Lower lobe of right lung (tissue), 2 donors: Measurements from ENCODE around the gene ADAMTS12. TPM values are rescaled to one million over a fixed set of nuclear protein-coding genes. Genes with fewer than 3 reads are reported as not detected.

Source experiments
- ATAC-seq, 2 donors: fragments of 200-7000 bp; cut with Tn5 transposase; one replicate each; pipeline ENCODE4 v1.9.1; 2020 to 2022; ENCODE audit warnings: mild to moderate bottlenecking in 2 of 2, moderate library complexity in 2 of 2
- DNase-seq: peaks from one replicate; pipeline ENCODE4 v3.0.0-alpha.2; 2020
- H3K27ac ChIP-seq: fragments of 200-600 bp; one replicate; pipeline ENCODE4 v1.8.0; 2022
- H3K27me3 ChIP-seq: fragments of 200-600 bp; one replicate; pipeline ENCODE4 v1.8.0; 2022; ENCODE audit warnings: low read depth
- H3K36me3 ChIP-seq: fragments of 200-600 bp; one replicate; pipeline ENCODE4 v1.8.0; 2022; ENCODE audit warnings: mild to moderate bottlenecking
- H3K4me1 ChIP-seq: fragments of 200-600 bp; one replicate; pipeline ENCODE4 v1.8.0; 2022
- H3K4me3 ChIP-seq: fragments of 200-600 bp; one replicate; pipeline ENCODE4 v1.8.0; 2022; ENCODE audit warnings: mild to moderate bottlenecking
- H3K9me3 ChIP-seq: fragments of 200-600 bp; one replicate; pipeline ENCODE4 v1.8.0; 2022
- CTCF ChIP-seq: fragments of 200-600 bp; IDR thresholded peaks from one replicate; pipeline ENCODE4 v1.8.0; 2022; ENCODE audit warnings: antibody characterized with exemption, mild to moderate bottlenecking
- intact Hi-C: fragments of 100-400 bp; cut with DNase I; formaldehyde crosslinking; loops from one replicate; pipeline ENCODE4 v1.11.0; 2022
- total RNA-seq: library from RNA; stranded (reverse); fragmentation: NEBNext Ultra II Directional; extraction: Animal tissue kit (Norgen Biotek cat#: 25700); gene quantifications from one replicate; pipeline ENCODE4 v1.2.1, GENCODE V29; 2021
- donor health status: DM: no; HTN: yes; CAD: no; lungs with severe emphysema.

ADAMTS12 gene
- total RNA-seq, 1 donor from 2014 or later, result 7.6 TPM

GRCh38 chr5:33639474-33639873 is 252.3 kb downstream of the ADAMTS12 start:
- H3K36me3 ChIP-seq, result no peaks in the 10 kb centered on the region
- H3K4me1 ChIP-seq, result no peaks in the 10 kb centered on the region
- no peak overlapping the region for H3K27ac ChIP-seq
- H3K27me3 ChIP-seq, result no peaks in the 10 kb centered on the region
- H3K4me3 ChIP-seq, result no peak overlapping the region
- no peaks in the 10 kb centered on the region for H3K9me3 ChIP-seq
- ATAC-seq (no peak), DNase-seq (no peak)
- intact Hi-C loops, result no loop called here
- TF ChIP-seq CTCF, result no peak

- intact Hi-C loops, result no loop called here
- Histone ChIP-seq H3K4me1 (no peaks in the 10 kb centered on the region), H3K36me3 (no peaks in the 10 kb centered on the region), H3K9me3 (no peaks in the 10 kb centered on the region), H3K27me3 (no peaks in the 10 kb centered on the region), H3K27ac (no peak overlapping the region), H3K4me3 (no peak overlapping the region)
- no peak for TF ChIP-seq CTCF
- no peak for DNase-seq
- no peak for ATAC-seq
Measured at GRCh38 chr5:33637011-33637410, 254.8 kb downstream of the ADAMTS12 start.

GRCh38 chr5:33635582-33635981 is 256.2 kb downstream of the ADAMTS12 start:
- Histone ChIP-seq H3K27ac (no peak overlapping the region), H3K27me3 (no peaks in the 10 kb centered on the region), H3K4me1 (no peaks in the 10 kb centered on the region), H3K36me3 (no peaks in the 10 kb centered on the region), H3K9me3 (no peaks in the 10 kb centered on the region), H3K4me3 (no peak overlapping the region)
- DNase-seq (no peak), ATAC-seq (no peak)
- intact Hi-C loops, result no loop called here
- TF ChIP-seq CTCF, result no peak

GRCh38 chr5:33633699-33634098 is 258.1 kb downstream of the ADAMTS12 start:
- DNase-seq, result no peak
- H3K9me3 ChIP-seq, result no peaks in the 10 kb centered on the region
- H3K36me3 ChIP-seq, result no peaks in the 10 kb centered on the region
- TF ChIP-seq CTCF, result no peak
- H3K4me1 ChIP-seq, result no peaks in the 10 kb centered on the region
- H3K27me3 ChIP-seq, result no peaks in the 10 kb centered on the region
- no peak for ATAC-seq
- no peak overlapping the region for H3K27ac ChIP-seq
- no peak overlapping the region for H3K4me3 ChIP-seq
- intact Hi-C loops, result no loop called here

GRCh38 chr5:33631786-33632185 is 260.0 kb downstream of the ADAMTS12 start:
- TF ChIP-seq CTCF, result no peak
- ATAC-seq, result no peak
- intact Hi-C loops, result no loop called here
- no peaks in the 10 kb centered on the region for H3K27me3 ChIP-seq
- H3K4me1 ChIP-seq, result no peaks in the 10 kb centered on the region
- H3K9me3 ChIP-seq, result no peaks in the 10 kb centered on the region
- no peak for DNase-seq
- H3K36me3 ChIP-seq, result no peaks in the 10 kb centered on the region
- no peak overlapping the region for H3K27ac ChIP-seq
- no peak overlapping the region for H3K4me3 ChIP-seq

- H3K9me3 ChIP-seq, result no peaks in the 10 kb centered on the region
- DNase-seq (no peak), ATAC-seq (no peak)
- H3K4me3 ChIP-seq, result no peak overlapping the region
- no peak overlapping the region for H3K27ac ChIP-seq
- intact Hi-C loops, result no loop called here
- H3K27me3 ChIP-seq, result no peaks in the 10 kb centered on the region
- no peaks in the 10 kb centered on the region for H3K4me1 ChIP-seq
- H3K36me3 ChIP-seq, result no peaks in the 10 kb centered on the region
- no peak for TF ChIP-seq CTCF
Measured at GRCh38 chr5:33631139-33631538, 260.7 kb downstream of the ADAMTS12 start.
